ENCODE data around the gene NCKAP5. TPM values are rescaled to one million over a fixed set of nuclear protein-coding genes. Genes with fewer than 3 reads are reported as not detected.

Gene NCKAP5
- polyA plus RNA-seq, 3 donors = not detected

DNA sequence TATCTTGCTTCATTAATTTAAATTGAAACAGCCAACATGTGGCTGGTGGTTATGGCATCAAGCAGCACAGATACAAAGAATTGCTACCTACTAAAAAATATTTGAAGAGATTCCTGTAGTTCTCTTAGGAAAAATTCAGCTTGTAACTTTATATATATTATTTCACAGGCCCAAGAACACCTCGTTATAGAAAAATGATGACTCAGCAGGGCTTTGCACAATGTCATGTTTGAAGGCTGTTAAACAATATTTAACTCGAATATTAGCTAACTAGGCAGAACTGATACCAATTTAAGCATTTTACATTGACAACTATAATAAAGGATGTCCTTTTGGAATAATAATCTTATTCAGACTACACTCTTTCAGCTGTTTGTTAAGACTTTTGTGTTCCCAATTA, 795.9 kb downstream of the NCKAP5 start:
- no CpG with 5 or more reads among the region's 2 CpGs for WGBS (ENCODE audit: insufficient coverage)
- Histone ChIP-seq H3K79me2 (ENCODE audit: insufficient read depth, low read length) (no peaks in the 10 kb centered on the region), H2AFZ (ENCODE audit: insufficient read depth, low read depth, low read length, poor library complexity, severe bottlenecking) (no peak overlapping the region), H3K27me3 (ENCODE audit: control insufficient read depth in 2 of 2, insufficient read depth in 2 of 2, low read length in 2 of 2) (no peaks in the 10 kb centered on the region), H4K20me1 (ENCODE audit: insufficient read depth, low read length) (no peaks in the 10 kb centered on the region), H3K9ac (ENCODE audit: insufficient read depth, low read length, poor library complexity, severe bottlenecking) (no peak overlapping the region), H3K4me1 (ENCODE audit: control insufficient read depth in 1 of 2, insufficient read depth in 2 of 2, low read length in 2 of 2) (no peaks in the 10 kb centered on the region), H3K4me2 (replicated peaks; ENCODE audit: extremely low read depth, low read length, poor library complexity, severe bottlenecking) (no peak overlapping the region), H3K27ac (ENCODE audit: low read depth in 1 of 2, low read length in 2 of 2) (no peak overlapping the region), H3K36me3 (replicated peaks in 1 of 2; ENCODE audit: control insufficient read depth in 1 of 2, insufficient read depth in 2 of 2, low read length in 2 of 2) (no peaks in the 10 kb centered on the region), H3K9me3 (replicated peaks in 1 of 2; ENCODE audit: control insufficient read depth in 1 of 2, insufficient read depth in 1 of 2, low read length in 2 of 2) (no peaks in the 10 kb centered on the region), H3K4me3 (replicated peaks in 1 of 3; ENCODE audit: low read depth in 2 of 3, low read length in 3 of 3) (no peak overlapping the region)
- no peak overlapping the region for H3K27ac Mint-ChIP-seq
- no peaks in the 10 kb centered on the region for H3K4me1 Mint-ChIP-seq
- peaks cover 0 to 2% (median 0%) of the 10 kb centered on the region in 3 donors for H3K27me3 Mint-ChIP-seq (ENCODE audit: low read depth in 3 of 3)
- intact Hi-C loops (cut with micrococcal nuclease) = no loop called here
- DNase-seq = no peak
- H3K4me3 Mint-ChIP-seq = no peak overlapping the region
- H3K9me3 Mint-ChIP-seq = peaks cover 0 to 4% (median 0%) of the 10 kb centered on the region in 7 donors
- TF ChIP-seq, protein P1, sequence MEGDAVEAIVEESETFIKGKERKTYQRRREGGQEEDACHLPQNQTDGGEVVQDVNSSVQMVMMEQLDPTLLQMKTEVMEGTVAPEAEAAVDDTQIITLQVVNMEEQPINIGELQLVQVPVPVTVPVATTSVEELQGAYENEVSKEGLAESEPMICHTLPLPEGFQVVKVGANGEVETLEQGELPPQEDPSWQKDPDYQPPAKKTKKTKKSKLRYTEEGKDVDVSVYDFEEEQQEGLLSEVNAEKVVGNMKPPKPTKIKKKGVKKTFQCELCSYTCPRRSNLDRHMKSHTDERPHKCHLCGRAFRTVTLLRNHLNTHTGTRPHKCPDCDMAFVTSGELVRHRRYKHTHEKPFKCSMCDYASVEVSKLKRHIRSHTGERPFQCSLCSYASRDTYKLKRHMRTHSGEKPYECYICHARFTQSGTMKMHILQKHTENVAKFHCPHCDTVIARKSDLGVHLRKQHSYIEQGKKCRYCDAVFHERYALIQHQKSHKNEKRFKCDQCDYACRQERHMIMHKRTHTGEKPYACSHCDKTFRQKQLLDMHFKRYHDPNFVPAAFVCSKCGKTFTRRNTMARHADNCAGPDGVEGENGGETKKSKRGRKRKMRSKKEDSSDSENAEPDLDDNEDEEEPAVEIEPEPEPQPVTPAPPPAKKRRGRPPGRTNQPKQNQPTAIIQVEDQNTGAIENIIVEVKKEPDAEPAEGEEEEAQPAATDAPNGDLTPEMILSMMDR (IDR thresholded peaks at IDR 0.05) = no peak
- no peaks in the 10 kb centered on the region for H3K36me3 Mint-ChIP-seq

DNA sequence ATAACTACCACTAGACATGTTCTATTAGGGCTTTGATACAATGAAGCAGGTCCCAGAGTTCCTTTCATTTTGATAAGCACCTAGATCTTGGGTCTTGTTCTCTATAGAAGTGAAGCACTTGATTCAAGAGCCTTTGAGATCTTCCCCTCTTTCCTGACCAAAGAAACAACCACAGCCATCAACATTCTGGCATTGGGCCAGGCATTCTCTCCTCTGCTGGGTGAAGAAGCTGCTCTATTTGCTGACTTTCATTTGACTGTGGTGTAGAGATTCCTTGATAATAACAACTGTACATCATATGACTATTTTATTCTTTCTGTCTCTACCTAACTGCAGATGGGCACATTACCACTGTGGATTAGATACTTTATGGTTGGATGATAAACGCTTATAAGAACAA, 801.7 kb downstream of the NCKAP5 start:
- Histone ChIP-seq H3K79me2 (ENCODE audit: insufficient read depth, low read length) (no peaks in the 10 kb centered on the region), H3K4me1 (ENCODE audit: control insufficient read depth in 1 of 2, insufficient read depth in 2 of 2, low read length in 2 of 2) (no peaks in the 10 kb centered on the region), H3K4me3 (replicated peaks in 1 of 3; ENCODE audit: low read depth in 2 of 3, low read length in 3 of 3) (no peak overlapping the region), H3K4me2 (replicated peaks; ENCODE audit: extremely low read depth, low read length, poor library complexity, severe bottlenecking) (no peak overlapping the region), H4K20me1 (ENCODE audit: insufficient read depth, low read length) (no peaks in the 10 kb centered on the region), H3K27me3 (ENCODE audit: control insufficient read depth in 2 of 2, insufficient read depth in 2 of 2, low read length in 2 of 2) (no peaks in the 10 kb centered on the region), H3K9me3 (replicated peaks in 1 of 2; ENCODE audit: control insufficient read depth in 1 of 2, insufficient read depth in 1 of 2, low read length in 2 of 2) (no peaks in the 10 kb centered on the region), H3K27ac (ENCODE audit: low read depth in 1 of 2, low read length in 2 of 2) (no peak overlapping the region), H3K36me3 (replicated peaks in 1 of 2; ENCODE audit: control insufficient read depth in 1 of 2, insufficient read depth in 2 of 2, low read length in 2 of 2) (no peaks in the 10 kb centered on the region), H3K9ac (ENCODE audit: insufficient read depth, low read length, poor library complexity, severe bottlenecking) (no peak overlapping the region), H2AFZ (ENCODE audit: insufficient read depth, low read depth, low read length, poor library complexity, severe bottlenecking) (no peak overlapping the region)
- intact Hi-C loops (cut with micrococcal nuclease) = no loop called here
- Mint-ChIP-seq H3K9me3 (peaks cover 0 to 14% (median 1%) of the 10 kb centered on the region in 7 donors), H3K36me3 (no peaks in the 10 kb centered on the region), H3K4me1 (no peaks in the 10 kb centered on the region), H3K27me3 (ENCODE audit: low read depth in 3 of 3) (peaks cover 0 to 3% (median 0%) of the 10 kb centered on the region in 3 donors), H3K27ac (no peak overlapping the region), H3K4me3 (no peak overlapping the region)
- WGBS (ENCODE audit: insufficient coverage) = no CpG with 5 or more reads among the region's 1 CpG
- TF ChIP-seq, protein P1 (IDR thresholded peaks at IDR 0.05) = no peak
- no peak for DNase-seq
